Smooth muscle cell (in vitro differentiated cells): Measurements from ENCODE around the gene ECI2. TPM values are rescaled to one million over a fixed set of nuclear protein-coding genes. Genes with fewer than 3 reads are reported as not detected.
"Not testable (repeated sequence)": the region's sequence is repeated elsewhere in the genome, so short reads cannot be mapped to it uniquely, and the experiment has no call there.

ENCODE experiments used
- DNase-seq: peaks from one replicate; lab custom pipeline; 2025; ENCODE audit not compliant: unreplicated experiment; lab: John Stamatoyannopoulos, UW
- H2AFZ ChIP-seq: fragments of 200-600 bp; sonication (generic); 2 replicates; pipeline ENCODE4 v1.6.0; 2016; ENCODE audit warnings: antibody characterized with exemption, low read depth, mild to moderate bottlenecking
- H3F3A ChIP-seq: fragments of 200-600 bp; sonication (generic); 2 replicates; pipeline ENCODE4 v1.6.0; 2017; ENCODE audit warnings: antibody characterized with exemption, low read depth
- H3K27ac ChIP-seq: fragments of 200-600 bp; sonication (generic); 2 replicates; pipeline ENCODE4 v1.5.1; 2016; ENCODE audit warnings: low read depth, mild to moderate bottlenecking
- H3K27me3 ChIP-seq: fragments of 200-600 bp; sonication (generic); 2 replicates; pipeline ENCODE4 v1.6.1; 2016; ENCODE audit warnings: low read depth, mild to moderate bottlenecking
- H3K36me3 ChIP-seq: fragments of 200-600 bp; sonication (generic); 2 replicates; pipeline ENCODE4 v1.5.1; 2016; ENCODE audit warnings: low read depth
- H3K4me1 ChIP-seq: fragments of 200-600 bp; sonication (generic); 2 replicates; pipeline ENCODE4 v1.5.1; 2016; ENCODE audit warnings: low read depth
- H3K4me2 ChIP-seq: fragments of 200-600 bp; sonication (generic); 2 replicates; pipeline ENCODE4 v1.6.0; 2016; ENCODE audit warnings: mild to moderate bottlenecking
- H3K4me3 ChIP-seq: fragments of 200-600 bp; sonication (generic); 2 replicates; pipeline ENCODE4 v1.5.1; 2016; ENCODE audit warnings: mild to moderate bottlenecking
- H3K79me2 ChIP-seq: fragments of 200-600 bp; sonication (generic); 2 replicates; pipeline ENCODE4 v1.6.0; 2016; ENCODE audit warnings: low read depth, mild to moderate bottlenecking
- H3K9ac ChIP-seq: fragments of 200-600 bp; sonication (generic); 2 replicates; pipeline ENCODE4 v1.6.0; 2016; ENCODE audit warnings: low read depth
- H3K9me3 ChIP-seq: fragments of 200-600 bp; sonication (generic); replicated peaks from 2 replicates; pipeline ENCODE4 v1.5.1; 2016; ENCODE audit warnings: low read depth
- H4K20me1 ChIP-seq: fragments of 200-600 bp; sonication (generic); 2 replicates; pipeline ENCODE4 v1.6.0; 2016; ENCODE audit warnings: low read depth
- CTCF ChIP-seq: fragments of 200-600 bp; sonication (generic); IDR thresholded peaks from 2 replicates; pipeline ENCODE4 v1.5.1; 2017; ENCODE audit warnings: borderline replicate concordance, mild to moderate bottlenecking, antibody characterized with exemption; ENCODE audit not compliant: insufficient read depth, poor library complexity, severe bottlenecking
- WGBS: methylation state at CpG from one replicate; pipeline ENCODE4 v1.1.7; 2016; ENCODE audit warnings: low lambda C conversion rate; 5-methylcytosine and 5-hydroxymethylcytosine counted together
- polyA plus RNA-seq: library from polyadenylated mRNA; unstranded; fragments of >200 nt; fragmentation: Nextera tagmentation; extraction: Ambion mirVana; gene quantifications from 2 replicates; pipeline ENCODE4 v1.2.1, GENCODE V29; 2016
- total RNA-seq: library from RNA; depleted of rRNA; stranded (reverse); fragments of >200 nt; gene quantifications from 2 replicates; pipeline ENCODE4 v1.2.3, GENCODE V29; 2014

Gene ECI2
- total and polyA plus RNA-seq, 2 experiments from 2014 or later: 62.0 to 69.8 TPM

DNA sequence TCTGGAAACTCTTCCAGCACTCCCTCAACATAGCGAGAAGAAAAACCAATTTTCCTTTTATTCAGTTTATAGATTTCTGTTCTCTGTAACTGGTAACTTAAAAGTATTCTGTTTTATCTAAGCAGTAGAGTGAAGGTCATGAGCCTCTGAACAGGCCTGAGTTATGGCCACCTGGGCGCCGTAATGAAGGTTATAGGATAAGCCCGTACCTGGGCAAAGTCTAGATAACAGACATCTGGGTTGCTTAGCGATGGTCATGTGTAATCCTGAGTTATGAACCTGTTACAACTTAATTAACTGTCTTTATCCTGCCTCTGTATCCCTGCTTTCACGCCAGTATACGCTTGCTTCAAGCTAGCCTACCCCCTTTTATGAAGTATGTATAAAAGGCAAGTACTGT is 43.4 kb downstream of the ECI2 start:
- Histone ChIP-seq H3K4me3 (no peak overlapping the region), H2AFZ (no peak overlapping the region), H3K4me2 (no peak overlapping the region), H4K20me1 (no peaks in the 10 kb centered on the region), H3K9me3 (no peaks in the 10 kb centered on the region), H3K79me2 (no peaks in the 10 kb centered on the region), H3F3A (no peaks in the 10 kb centered on the region), H3K4me1 (no peaks in the 10 kb centered on the region), H3K27me3 (no peaks in the 10 kb centered on the region), H3K9ac (no peak overlapping the region), H3K36me3 (no peaks in the 10 kb centered on the region), H3K27ac (no peak overlapping the region)
- WGBS: 96% methylated on average over 7 of the region's 7 CpGs
- no peak for TF ChIP-seq CTCF
- no peak for DNase-seq

GRCh38 chr6:4090043-4090442 is 45.3 kb downstream of the ECI2 start:
- H3K27ac ChIP-seq, H3K27me3 ChIP-seq, H3K36me3 ChIP-seq, H3K4me3 ChIP-seq, H3K4me2 ChIP-seq, H3K79me2 ChIP-seq, H2AFZ ChIP-seq, H3K4me1 ChIP-seq, DNase-seq, H3K9ac ChIP-seq, H3F3A ChIP-seq, H4K20me1 ChIP-seq, H3K9me3 ChIP-seq: not testable (repeated sequence)
- 95% methylated on average over 21 of the region's 26 CpGs for WGBS

DNA sequence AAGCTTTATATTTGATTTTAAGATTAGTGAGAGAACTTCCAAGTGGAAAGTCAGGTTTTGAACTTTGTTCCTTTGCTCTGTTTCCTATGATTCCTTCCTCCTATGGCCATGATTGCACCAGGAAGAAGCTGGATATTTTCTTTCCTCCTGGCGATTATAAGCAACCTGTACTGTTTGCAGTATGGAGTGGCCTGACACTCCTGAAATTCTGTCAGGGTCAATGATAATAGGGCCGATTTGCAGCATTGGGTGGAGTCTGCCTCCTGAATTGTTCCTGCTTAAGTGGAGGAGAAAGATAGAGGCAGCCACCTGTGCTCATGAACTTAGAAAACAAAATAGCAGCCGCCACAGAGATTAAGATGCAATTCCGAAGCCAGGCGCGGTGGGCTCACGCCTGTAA is 46.7 kb downstream of the ECI2 start:
- 96% methylated on average over 7 of the region's 7 CpGs for WGBS
- Histone ChIP-seq H3K79me2 (no peaks in the 10 kb centered on the region), H3K4me1 (peaks cover 4% of the 10 kb centered on the region), H3K27ac (no peak overlapping the region), H3K4me2 (no peak overlapping the region), H3K9ac (no peak overlapping the region), H3K27me3 (no peaks in the 10 kb centered on the region), H3K36me3 (no peaks in the 10 kb centered on the region), H2AFZ (no peak overlapping the region), H4K20me1 (no peaks in the 10 kb centered on the region), H3K9me3 (no peaks in the 10 kb centered on the region), H3K4me3 (no peak overlapping the region), H3F3A (no peaks in the 10 kb centered on the region)
- DNase-seq: no peak
- no peak for TF ChIP-seq CTCF

GRCh38 chr6:4085332-4085700 is 50.1 kb downstream of the ECI2 start:
- H2AFZ ChIP-seq: no peak overlapping the region
- H3K4me3 ChIP-seq: no peak overlapping the region
- no peak overlapping the region for H3K4me2 ChIP-seq
- H3K9ac ChIP-seq: no peak overlapping the region
- 86% methylated on average over 1 of the region's 1 CpG for WGBS
- H3K9me3 ChIP-seq: no peaks in the 10 kb centered on the region
- H3K27ac ChIP-seq: no peak overlapping the region
- H3K27me3 ChIP-seq: no peaks in the 10 kb centered on the region
- TF ChIP-seq CTCF: no peak
- H3K36me3 ChIP-seq: no peaks in the 10 kb centered on the region
- no peaks in the 10 kb centered on the region for H3K79me2 ChIP-seq
- H3F3A ChIP-seq: no peaks in the 10 kb centered on the region
- peaks cover 4% of the 10 kb centered on the region for H3K4me1 ChIP-seq
- DNase-seq: no peak
- no peaks in the 10 kb centered on the region for H4K20me1 ChIP-seq
